Stimulated activated CD8-positive, alpha-beta memory T cell treated with anti-CD3 and anti-CD28 coated beads, Interleukin-7, amount 100 ng/mL, for 1 hour (primary cell): Measurements from ENCODE around the gene MYH6.
"Not testable (repeated sequence)": the region's sequence is repeated elsewhere in the genome, so short reads cannot be mapped to it uniquely, and the experiment has no call there.

Experiments
- DNase-seq, 2 donors: peaks; one replicate each; pipeline ENCODE4 v3.0.0-alpha.2; 2020; ENCODE audit warnings: low read depth in 2 of 2

The MYH6 gene

GRCh38 chr14:23435543-23436326 lies 27.7 kb upstream of the MYH6 start, which contains the start of gene MYH7:
Gene MYH7, minus strand, starts transcription at chr14:23435660. Its CDS starts 1,928 bp downstream, at chr14:23433732.
- DNase-seq: no peak

- no peak for DNase-seq
These were observed 26.6 kb upstream of the MYH6 start for GRCh38 chr14:23434488-23435222.

- no peak for DNase-seq
These were observed 25.4 kb upstream of the MYH6 start for GRCh38 chr14:23433457-23433856.

- no peak for DNase-seq
These were observed 24.9 kb upstream of the MYH6 start for GRCh38 chr14:23432946-23433345.

- no peak for DNase-seq
These were observed 24.2 kb upstream of the MYH6 start for GRCh38 chr14:23432102-23432925.

- no peak for DNase-seq
These were observed 23.4 kb upstream of the MYH6 start for GRCh38 chr14:23431486-23431885.

GRCh38 chr14:23430723-23431085 lies 22.6 kb upstream of the MYH6 start:
- DNase-seq: no peak

- no peak for DNase-seq
These were observed 22.1 kb upstream of the MYH6 start for GRCh38 chr14:23430016-23430722.

- no peak for DNase-seq
These were observed 20.8 kb upstream of the MYH6 start for GRCh38 chr14:23428686-23429495.

- not testable (repeated sequence) for DNase-seq
These were observed 17.7 kb upstream of the MYH6 start for GRCh38 chr14:23425798-23426197.

- no peak for DNase-seq
These were observed 17.1 kb upstream of the MYH6 start for GRCh38 chr14:23425169-23425568.

GRCh38 chr14:23423657-23424056 lies 15.6 kb upstream of the MYH6 start:
- no peak for DNase-seq

- DNase-seq: no peak
These were observed 13.5 kb upstream of the MYH6 start for GRCh38 chr14:23421594-23421993.

- DNase-seq: not testable (repeated sequence)
These were observed 11.6 kb upstream of the MYH6 start for GRCh38 chr14:23419646-23420045.

GRCh38 chr14:23418021-23418420 lies 9.9 kb upstream of the MYH6 start:
- DNase-seq: no peak

- not testable (repeated sequence) for DNase-seq
These were observed 9.2 kb upstream of the MYH6 start for GRCh38 chr14:23417269-23417668.

- no peak for DNase-seq
These were observed 8.7 kb upstream of the MYH6 start for GRCh38 chr14:23416801-23417200.

- no peak for DNase-seq
These were observed 8.0 kb upstream of the MYH6 start for GRCh38 chr14:23415821-23416778.
